ENCODE data around the gene EFNA3.

GRCh38 chr1:155077346-155077745 lies 1.3 kb upstream of the EFNA3 start:
- TF ChIP-seq, protein P1, sequence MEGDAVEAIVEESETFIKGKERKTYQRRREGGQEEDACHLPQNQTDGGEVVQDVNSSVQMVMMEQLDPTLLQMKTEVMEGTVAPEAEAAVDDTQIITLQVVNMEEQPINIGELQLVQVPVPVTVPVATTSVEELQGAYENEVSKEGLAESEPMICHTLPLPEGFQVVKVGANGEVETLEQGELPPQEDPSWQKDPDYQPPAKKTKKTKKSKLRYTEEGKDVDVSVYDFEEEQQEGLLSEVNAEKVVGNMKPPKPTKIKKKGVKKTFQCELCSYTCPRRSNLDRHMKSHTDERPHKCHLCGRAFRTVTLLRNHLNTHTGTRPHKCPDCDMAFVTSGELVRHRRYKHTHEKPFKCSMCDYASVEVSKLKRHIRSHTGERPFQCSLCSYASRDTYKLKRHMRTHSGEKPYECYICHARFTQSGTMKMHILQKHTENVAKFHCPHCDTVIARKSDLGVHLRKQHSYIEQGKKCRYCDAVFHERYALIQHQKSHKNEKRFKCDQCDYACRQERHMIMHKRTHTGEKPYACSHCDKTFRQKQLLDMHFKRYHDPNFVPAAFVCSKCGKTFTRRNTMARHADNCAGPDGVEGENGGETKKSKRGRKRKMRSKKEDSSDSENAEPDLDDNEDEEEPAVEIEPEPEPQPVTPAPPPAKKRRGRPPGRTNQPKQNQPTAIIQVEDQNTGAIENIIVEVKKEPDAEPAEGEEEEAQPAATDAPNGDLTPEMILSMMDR (IDR thresholded peaks at IDR 0.05; ENCODE audit: poor library complexity): no peak
- TF ChIP-seq EZH2 (IDR thresholded peaks at IDR 0.05; ENCODE audit: borderline replicate concordance): no peak
- TF ChIP-seq EZH2phosphoT487 (IDR thresholded peaks at IDR 0.05; ENCODE audit: low read depth, severe bottlenecking, unreplicated experiment): no peak
